H9 (cell line): Measurements from ENCODE around the gene MYCBP2. TPM values are rescaled to one million over a fixed set of nuclear protein-coding genes. Genes with fewer than 3 reads are reported as not detected.

Source experiments
- DNase-seq: peaks from one replicate; pipeline ENCODE4 v3.0.0-alpha.2; 2017
- H2AFZ ChIP-seq: one replicate; pipeline ENCODE4 v1.6.1; 2013; ENCODE audit warnings: mild to moderate bottlenecking, low read length, control low read depth, moderate library complexity
- H2AK5ac ChIP-seq: 2 replicates; pipeline ENCODE4 v1.6.1; 2013; ENCODE audit warnings: low read length, control low read depth, mixed read lengths; ENCODE audit not compliant: insufficient read length
- H2BK120ac ChIP-seq: one replicate; pipeline ENCODE4 v1.6.1; 2013; ENCODE audit warnings: low read depth, mild to moderate bottlenecking, low read length, control low read depth, inconsistent platforms; ENCODE audit not compliant: poor library complexity, severe bottlenecking
- H2BK12ac ChIP-seq: 2 replicates; pipeline ENCODE4 v1.6.1; 2013; ENCODE audit warnings: low read length, control low read depth, mixed read lengths, low read depth; ENCODE audit not compliant: insufficient read length
- H2BK15ac ChIP-seq: 2 replicates; pipeline ENCODE4 v1.6.1; 2013; ENCODE audit warnings: low read depth, low read length, control low read depth
- H2BK20ac ChIP-seq: one replicate; pipeline ENCODE4 v1.6.1; 2013; ENCODE audit warnings: low read depth, mild to moderate bottlenecking, low read length, control low read depth, inconsistent platforms; ENCODE audit not compliant: poor library complexity, severe bottlenecking
- H2BK5ac ChIP-seq: 2 replicates; pipeline ENCODE4 v1.6.1; 2013; ENCODE audit warnings: low read length, control low read depth, mixed read lengths; ENCODE audit not compliant: insufficient read length
- H3K14ac ChIP-seq: 2 replicates; pipeline ENCODE4 v1.6.1; 2013; ENCODE audit warnings: low read length, control low read depth; ENCODE audit not compliant: insufficient read depth
- H3K18ac ChIP-seq: 2 replicates; pipeline ENCODE4 v1.6.1; 2013; ENCODE audit warnings: low read depth, mild to moderate bottlenecking, mixed read lengths, low read length, control low read depth; ENCODE audit not compliant: insufficient read length
- H3K23ac ChIP-seq: 2 replicates; pipeline ENCODE4 v1.6.1; 2013; ENCODE audit warnings: low read length, control low read depth, mixed read lengths, low read depth; ENCODE audit not compliant: insufficient read length
- H3K23me2 ChIP-seq: 2 replicates; pipeline ENCODE4 v1.6.1; 2013; ENCODE audit warnings: low read depth, mild to moderate bottlenecking, mixed read lengths, low read length, control low read depth; ENCODE audit not compliant: insufficient read length, poor library complexity, severe bottlenecking
- H3K27ac ChIP-seq: 2 replicates; pipeline ENCODE4 v1.5.1; 2013; ENCODE audit warnings: low read length, control low read depth, mixed read lengths, low read depth; ENCODE audit not compliant: insufficient read length
- H3K27me3 ChIP-seq: 2 replicates; pipeline ENCODE4 v1.6.1; 2013; ENCODE audit warnings: low read length, control low read depth, inconsistent platforms; ENCODE audit not compliant: insufficient read depth
- H3K4ac ChIP-seq: 2 replicates; pipeline ENCODE4 v1.6.1; 2013; ENCODE audit warnings: low read depth, mild to moderate bottlenecking, control low read depth, inconsistent platforms, low read length, moderate library complexity
- H3K4me1 ChIP-seq: 2 replicates; pipeline ENCODE4 v1.6.1; 2013; ENCODE audit warnings: low read length, control low read depth, inconsistent platforms; ENCODE audit not compliant: insufficient read depth
- H3K4me2 ChIP-seq: 2 replicates; pipeline ENCODE4 v1.6.1; 2013; ENCODE audit warnings: low read length, control low read depth, mixed read lengths; ENCODE audit not compliant: insufficient read length, insufficient read depth
- H3K56ac ChIP-seq: 2 replicates; pipeline ENCODE4 v1.6.1; 2013; ENCODE audit warnings: low read depth, mild to moderate bottlenecking, mixed read lengths, low read length, control low read depth; ENCODE audit not compliant: insufficient read length
- H3K79me1 ChIP-seq: 2 replicates; pipeline ENCODE4 v1.6.1; 2013; ENCODE audit warnings: low read depth, mild to moderate bottlenecking, moderate library complexity, low read length, control low read depth, inconsistent platforms; ENCODE audit not compliant: insufficient read depth, poor library complexity, severe bottlenecking
- H3K79me2 ChIP-seq: 2 replicates; pipeline ENCODE4 v1.6.1; 2013; ENCODE audit warnings: low read length, control low read depth, inconsistent platforms; ENCODE audit not compliant: insufficient read depth
- H3K9ac ChIP-seq: 2 replicates; pipeline ENCODE4 v1.6.1; 2013; ENCODE audit warnings: low read length, control low read depth, mixed read lengths; ENCODE audit not compliant: insufficient read length; ENCODE audit errors: extremely low read depth
- H3K9me3 ChIP-seq: one replicate; pipeline ENCODE4 v1.6.1; 2013; ENCODE audit warnings: low read depth, low read length, inconsistent platforms; ENCODE audit not compliant: control insufficient read depth
- H3T11ph ChIP-seq: one replicate; pipeline ENCODE4 v1.6.1; 2013; ENCODE audit warnings: mild to moderate bottlenecking, low read length, control low read depth, inconsistent platforms
- H4K20me1 ChIP-seq: one replicate; pipeline ENCODE4 v1.6.1; 2013; ENCODE audit not compliant: control insufficient read depth, insufficient read length, insufficient read depth
- H4K5ac ChIP-seq: 2 replicates; pipeline ENCODE4 v1.6.1; 2013; ENCODE audit warnings: low read depth, mild to moderate bottlenecking, mixed read lengths, low read length, control low read depth; ENCODE audit not compliant: insufficient read length
- H4K8ac ChIP-seq: replicated peaks from 2 replicates; pipeline ENCODE4 v1.6.1; 2013; ENCODE audit warnings: low read length, control low read depth, mixed read lengths, low read depth; ENCODE audit not compliant: insufficient read length
- H4K91ac ChIP-seq: 2 replicates; pipeline ENCODE4 v1.6.1; 2013; ENCODE audit warnings: low read depth, mild to moderate bottlenecking, moderate library complexity, mixed read lengths, low read length, control low read depth; ENCODE audit not compliant: insufficient read length
- H3K27ac Mint-ChIP-seq, 3 experiments: 2 replicates in 2 of 3; 3 replicates in 1 of 3; pipeline ENCODE4 v1.8.0; 2020 to 2021; ENCODE audit warnings: mixed read lengths in 3 of 3, mild to moderate bottlenecking in 1 of 3, moderate library complexity in 1 of 3
- H3K27me3 Mint-ChIP-seq: 2 replicates; pipeline ENCODE4 v1.8.0; 2021; ENCODE audit warnings: low read depth, mild to moderate bottlenecking, moderate library complexity, mixed read lengths
- H3K36me3 Mint-ChIP-seq, 3 experiments: 2 replicates in 2 of 3; 3 replicates in 1 of 3; pipeline ENCODE4 v1.8.0; 2020 to 2021; ENCODE audit warnings: low read depth in 3 of 3, mixed read lengths in 3 of 3; ENCODE audit not compliant: insufficient read depth in 1 of 3
- H3K4me1 Mint-ChIP-seq, 2 experiments: 2 replicates each; pipeline ENCODE4 v1.8.0; 2020; ENCODE audit warnings: mixed read lengths in 2 of 2
- H3K4me3 Mint-ChIP-seq, 2 experiments: 2 replicates in 1 of 2; 3 replicates in 1 of 2; pipeline ENCODE4 v1.8.0; 2020 to 2021; ENCODE audit warnings: mild to moderate bottlenecking in 2 of 2, mixed read lengths in 2 of 2, moderate library complexity in 1 of 2
- H3K9me3 Mint-ChIP-seq, 2 experiments: 2 replicates in 1 of 2; 3 replicates in 1 of 2; pipeline ENCODE4 v1.8.0; 2020; ENCODE audit warnings: mild to moderate bottlenecking in 2 of 2, mixed read lengths in 2 of 2, moderate library complexity in 1 of 2
- WGBS: extraction: QIAGEN DNeasy Blood & Tissue Kit; methylation state at CpG from one replicate; pipeline ENCODE4 v1.1.7; 2013; ENCODE audit warnings: missing lambda C conversion rate, low lambda C conversion rate, mixed read lengths; ENCODE audit not compliant: insufficient read length; ENCODE audit errors: extremely low coverage; 5-methylcytosine and 5-hydroxymethylcytosine counted together
- total RNA-seq: library from RNA; stranded (reverse); gene quantifications from 2 replicates; pipeline ENCODE4 v1.2.1, GENCODE V29; 2021
- TF ChIP-seq, protein P1 (sequence below): fragments of 200-600 bp; sonication (generic); conservative IDR thresholded peaks from 3 replicates; pipeline ENCODE4 v1.8.0; 2021; ENCODE audit warnings: antibody characterized with exemption, mild to moderate bottlenecking

MYCBP2 gene
- total RNA-seq, 1 experiment from 2014 or later, result 32.0 TPM

DNA sequence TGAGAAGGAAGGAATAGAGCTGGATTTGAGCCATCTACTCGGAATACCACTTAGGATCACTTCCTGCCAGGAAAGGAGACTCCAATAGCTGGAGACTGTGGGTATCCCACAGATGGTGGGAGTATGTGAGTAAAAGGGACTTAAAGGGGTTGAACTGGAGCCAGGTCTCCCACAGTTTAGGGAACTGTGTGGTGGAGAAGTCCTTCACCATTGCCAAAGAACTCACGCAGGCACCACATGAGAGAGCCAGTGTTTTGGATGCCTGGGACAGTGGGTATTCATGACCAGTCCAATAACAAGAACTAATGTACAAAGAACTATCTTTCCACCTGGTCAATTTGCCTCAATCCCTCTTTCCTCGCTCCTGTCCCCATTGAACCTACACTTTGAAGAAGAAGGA, 24.4 kb upstream of the MYCBP2 start:
- Histone ChIP-seq H2AFZ (no peak overlapping the region), H4K5ac (no peak overlapping the region), H3K27ac (no peak overlapping the region), H3K9ac (no peak overlapping the region), H3K27me3 (no peaks in the 10 kb centered on the region), H3K79me1 (no peaks in the 10 kb centered on the region), H3T11ph (no peak overlapping the region), H2AK5ac (no peak overlapping the region), H2BK5ac (no peak overlapping the region), H3K79me2 (no peaks in the 10 kb centered on the region), H4K20me1 (no peaks in the 10 kb centered on the region), H4K91ac (no peak overlapping the region), H2BK15ac (no peak overlapping the region), H3K4me1 (no peaks in the 10 kb centered on the region), H3K4ac (no peak overlapping the region), H2BK12ac (no peak overlapping the region), H3K4me2 (no peak overlapping the region), H2BK120ac (no peak overlapping the region), H3K23ac (no peak overlapping the region), H3K23me2 (no peaks in the 10 kb centered on the region), H3K18ac (no peak overlapping the region), H3K14ac (no peak overlapping the region), H3K56ac (no peak overlapping the region), H4K8ac (no peak overlapping the region), H2BK20ac (no peak overlapping the region), H3K9me3 (no peaks in the 10 kb centered on the region)
- Mint-ChIP-seq H3K4me3 (no peak overlapping the region), H3K9me3 (no peaks in the 10 kb centered on the region), H3K27ac (no peak overlapping the region; a peak in 1 of 7 replicates), H3K4me1 (no peaks in the 10 kb centered on the region), H3K27me3 (no peaks in the 10 kb centered on the region; the same call in none of the 2 replicates), H3K36me3 (no peaks in the 10 kb centered on the region)
- no peak for DNase-seq
- TF ChIP-seq, protein P1, sequence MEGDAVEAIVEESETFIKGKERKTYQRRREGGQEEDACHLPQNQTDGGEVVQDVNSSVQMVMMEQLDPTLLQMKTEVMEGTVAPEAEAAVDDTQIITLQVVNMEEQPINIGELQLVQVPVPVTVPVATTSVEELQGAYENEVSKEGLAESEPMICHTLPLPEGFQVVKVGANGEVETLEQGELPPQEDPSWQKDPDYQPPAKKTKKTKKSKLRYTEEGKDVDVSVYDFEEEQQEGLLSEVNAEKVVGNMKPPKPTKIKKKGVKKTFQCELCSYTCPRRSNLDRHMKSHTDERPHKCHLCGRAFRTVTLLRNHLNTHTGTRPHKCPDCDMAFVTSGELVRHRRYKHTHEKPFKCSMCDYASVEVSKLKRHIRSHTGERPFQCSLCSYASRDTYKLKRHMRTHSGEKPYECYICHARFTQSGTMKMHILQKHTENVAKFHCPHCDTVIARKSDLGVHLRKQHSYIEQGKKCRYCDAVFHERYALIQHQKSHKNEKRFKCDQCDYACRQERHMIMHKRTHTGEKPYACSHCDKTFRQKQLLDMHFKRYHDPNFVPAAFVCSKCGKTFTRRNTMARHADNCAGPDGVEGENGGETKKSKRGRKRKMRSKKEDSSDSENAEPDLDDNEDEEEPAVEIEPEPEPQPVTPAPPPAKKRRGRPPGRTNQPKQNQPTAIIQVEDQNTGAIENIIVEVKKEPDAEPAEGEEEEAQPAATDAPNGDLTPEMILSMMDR, result no peak
- WGBS, result no CpG with 5 or more reads among the region's 3 CpGs
